OCI-LY1 (cell line): ENCODE data around the gene MCEMP1.

Source experiments
- H2AFZ ChIP-seq: fragments of 200-600 bp; sonication (generic), shearing (Covaris generic); 2 replicates; pipeline ENCODE4 v1.6.0; 2014; ENCODE audit warnings: antibody characterized with exemption, mild to moderate bottlenecking, low read length
- H3F3A ChIP-seq: fragments of 200-600 bp; sonication (generic), shearing (Covaris generic); 2 replicates; pipeline ENCODE4 v1.6.0; 2014; ENCODE audit warnings: mild to moderate bottlenecking, antibody characterized with exemption, low read length, moderate library complexity; ENCODE audit not compliant: insufficient read depth
- H3K27ac ChIP-seq: fragments of 200-600 bp; sonication (generic); 2 replicates; pipeline ENCODE4 v1.5.1; 2014; ENCODE audit warnings: low read length, mixed run types, mild to moderate bottlenecking, low read depth; ENCODE audit not compliant: poor library complexity, severe bottlenecking
- H3K27me3 ChIP-seq: fragments of 200-600 bp; sonication (generic); 2 replicates; pipeline ENCODE4 v1.6.0; 2014; ENCODE audit warnings: antibody characterized with exemption, mild to moderate bottlenecking, low read length, moderate library complexity; ENCODE audit not compliant: insufficient read depth
- H3K36me3 ChIP-seq: fragments of 200-600 bp; sonication (generic); 2 replicates; pipeline ENCODE4 v1.6.1; 2014; ENCODE audit warnings: mild to moderate bottlenecking, antibody characterized with exemption, low read length, moderate library complexity, mixed read lengths; ENCODE audit not compliant: insufficient read depth
- H3K4me1 ChIP-seq: fragments of 200-600 bp; sonication (generic); 2 replicates; pipeline ENCODE4 v1.5.1; 2014; ENCODE audit warnings: mild to moderate bottlenecking, low read length, moderate library complexity; ENCODE audit not compliant: insufficient read depth, severe bottlenecking
- H3K4me2 ChIP-seq: fragments of 200-600 bp; sonication (generic), shearing (Covaris generic); 2 replicates; pipeline ENCODE4 v1.6.1; 2014; ENCODE audit warnings: low read length
- H3K4me3 ChIP-seq: fragments of 200-600 bp; sonication (generic); 2 replicates; pipeline ENCODE4 v1.5.1; 2014; ENCODE audit warnings: low read length, low read depth, mild to moderate bottlenecking, mixed read lengths; ENCODE audit not compliant: poor library complexity, severe bottlenecking
- H3K79me2 ChIP-seq: fragments of 200-600 bp; shearing (Covaris generic); 2 replicates; pipeline ENCODE4 v1.6.1; 2016; ENCODE audit warnings: mixed run types, low read length, mixed read lengths; ENCODE audit not compliant: insufficient read depth
- H3K9ac ChIP-seq: fragments of 200-600 bp; sonication (generic), shearing (Covaris generic); 2 replicates; pipeline ENCODE4 v1.6.1; 2014; ENCODE audit warnings: mild to moderate bottlenecking, low read length, mixed read lengths
- H3K9me2 ChIP-seq: fragments of 200-600 bp; sonication (generic), shearing (Covaris generic); 2 replicates; pipeline ENCODE4 v1.6.1; 2014; ENCODE audit warnings: low read depth, mild to moderate bottlenecking, low read length, mixed read lengths
- H3K9me3 ChIP-seq: fragments of 200-600 bp; shearing (Covaris generic); 2 replicates; pipeline ENCODE4 v1.6.1; 2014; ENCODE audit warnings: low read length, mixed read lengths
- H4K20me1 ChIP-seq: fragments of 200-600 bp; sonication (generic), shearing (Covaris generic); 2 replicates; pipeline ENCODE4 v1.6.0; 2016; ENCODE audit warnings: mild to moderate bottlenecking, low read length; ENCODE audit not compliant: insufficient read depth
- CTCF ChIP-seq: fragments of 200-600 bp; sonication (generic), shearing (Covaris generic); IDR thresholded peaks from 2 replicates; pipeline ENCODE4 v1.5.1; 2017; ENCODE audit warnings: mild to moderate bottlenecking, antibody characterized with exemption, low read length, moderate library complexity, mixed read lengths
- EZH2 ChIP-seq: fragments of 200-600 bp; sonication (generic), shearing (Covaris generic); IDR thresholded peaks from 2 replicates; pipeline ENCODE4 v1.8.0; 2017; ENCODE audit warnings: borderline replicate concordance, mixed run types, mild to moderate bottlenecking, antibody characterized with exemption, low read length, moderate library complexity, mixed read lengths

Gene MCEMP1

GRCh38 chr19:7644550-7644877 is 32.4 kb upstream of the MCEMP1 start:
- Histone ChIP-seq H4K20me1 (no peaks in the 10 kb centered on the region), H3K9ac (no peak overlapping the region), H3K9me2 (no peaks in the 10 kb centered on the region), H3K27ac (no peak overlapping the region), H3K4me2 (no peak overlapping the region), H3K4me3 (no peak overlapping the region), H2AFZ (no peak overlapping the region), H3K36me3 (peaks cover 26% of the 10 kb centered on the region), H3F3A (no peaks in the 10 kb centered on the region), H3K27me3 (0 out of 2 replicates have a peak, but pooled peaks cover 3% of the 10 kb centered on the region), H3K4me1 (no peaks in the 10 kb centered on the region), H3K79me2 (no peaks in the 10 kb centered on the region), H3K9me3 (no peaks in the 10 kb centered on the region)
- TF ChIP-seq CTCF (no peak), EZH2 (no peak)

- H3K27ac ChIP-seq = no peak overlapping the region
Measured at GRCh38 chr19:7645163-7645562, 31.7 kb upstream of the MCEMP1 start.

GRCh38 chr19:7645656-7646425 is 31.0 kb upstream of the MCEMP1 start:
- no peak overlapping the region for H3K4me2 ChIP-seq
- H3K9me3 ChIP-seq = no peaks in the 10 kb centered on the region
- H2AFZ ChIP-seq = no peak overlapping the region
- no peak overlapping the region for H3K27ac ChIP-seq
- no peak overlapping the region for H3K9ac ChIP-seq
- no peaks in the 10 kb centered on the region for H3K9me2 ChIP-seq
- no peaks in the 10 kb centered on the region for H3K4me1 ChIP-seq
- H3F3A ChIP-seq = no peaks in the 10 kb centered on the region
- H3K79me2 ChIP-seq = no peaks in the 10 kb centered on the region
- H4K20me1 ChIP-seq = no peaks in the 10 kb centered on the region
- 0 out of 2 replicates have a peak, but pooled peaks cover 3% of the 10 kb centered on the region for H3K27me3 ChIP-seq
- TF ChIP-seq EZH2 (no peak), CTCF (no peak)
- peaks cover 26% of the 10 kb centered on the region for H3K36me3 ChIP-seq
- H3K4me3 ChIP-seq = no peak overlapping the region

More at GRCh38 chr19:7645163-7645562, 31.7 kb upstream of the MCEMP1 start:
- TF ChIP-seq EZH2 (no peak), CTCF (no peak)
- Histone ChIP-seq H3F3A (no peaks in the 10 kb centered on the region), H3K27me3 (0 out of 2 replicates have a peak, but pooled peaks cover 3% of the 10 kb centered on the region), H3K9ac (no peak overlapping the region), H3K79me2 (no peaks in the 10 kb centered on the region), H2AFZ (no peak overlapping the region), H3K9me3 (no peaks in the 10 kb centered on the region), H3K4me1 (no peaks in the 10 kb centered on the region), H3K9me2 (no peaks in the 10 kb centered on the region), H4K20me1 (no peaks in the 10 kb centered on the region), H3K36me3 (peaks cover 26% of the 10 kb centered on the region), H3K4me3 (no peak overlapping the region), H3K4me2 (no peak overlapping the region)
